ENCODE measurements around the gene BMP8A.

DNA sequence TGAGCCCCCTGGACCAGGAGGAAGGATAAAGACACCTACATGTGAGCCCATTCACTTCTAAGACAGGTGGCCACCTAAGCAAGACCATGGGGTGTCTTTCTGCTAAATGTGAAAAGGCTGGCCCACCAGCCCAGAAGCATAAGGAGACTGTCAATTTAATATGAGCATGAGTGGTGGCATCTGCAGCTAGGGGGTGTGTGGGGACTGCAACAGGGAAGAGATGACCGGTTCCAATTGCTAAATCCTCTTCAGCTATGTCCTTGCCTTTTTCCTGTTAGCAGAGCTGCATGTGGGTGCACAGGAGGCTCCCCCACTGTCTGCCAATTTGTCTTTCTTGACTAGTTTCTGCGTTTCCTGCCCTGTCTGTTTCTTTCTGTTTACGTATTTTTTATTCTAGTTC, 22.3 kb upstream of the BMP8A start:
- TF ChIP-seq, protein P1, sequence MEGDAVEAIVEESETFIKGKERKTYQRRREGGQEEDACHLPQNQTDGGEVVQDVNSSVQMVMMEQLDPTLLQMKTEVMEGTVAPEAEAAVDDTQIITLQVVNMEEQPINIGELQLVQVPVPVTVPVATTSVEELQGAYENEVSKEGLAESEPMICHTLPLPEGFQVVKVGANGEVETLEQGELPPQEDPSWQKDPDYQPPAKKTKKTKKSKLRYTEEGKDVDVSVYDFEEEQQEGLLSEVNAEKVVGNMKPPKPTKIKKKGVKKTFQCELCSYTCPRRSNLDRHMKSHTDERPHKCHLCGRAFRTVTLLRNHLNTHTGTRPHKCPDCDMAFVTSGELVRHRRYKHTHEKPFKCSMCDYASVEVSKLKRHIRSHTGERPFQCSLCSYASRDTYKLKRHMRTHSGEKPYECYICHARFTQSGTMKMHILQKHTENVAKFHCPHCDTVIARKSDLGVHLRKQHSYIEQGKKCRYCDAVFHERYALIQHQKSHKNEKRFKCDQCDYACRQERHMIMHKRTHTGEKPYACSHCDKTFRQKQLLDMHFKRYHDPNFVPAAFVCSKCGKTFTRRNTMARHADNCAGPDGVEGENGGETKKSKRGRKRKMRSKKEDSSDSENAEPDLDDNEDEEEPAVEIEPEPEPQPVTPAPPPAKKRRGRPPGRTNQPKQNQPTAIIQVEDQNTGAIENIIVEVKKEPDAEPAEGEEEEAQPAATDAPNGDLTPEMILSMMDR (IDR thresholded peaks at IDR 0.05; ENCODE audit: poor library complexity, severe bottlenecking), result no peak
- TF ChIP-seq POLR2AphosphoS5 (IDR thresholded peaks at IDR 0.05), result no peak
- TF ChIP-seq MXI1 (conservative IDR thresholded peaks at IDR 0.05; ENCODE audit: poor library complexity, severe bottlenecking), result no peak
- no peak for TF ChIP-seq TAF1 (IDR thresholded peaks at IDR 0.05; ENCODE audit: low read depth)
- no peak for TF ChIP-seq EP300 (conservative IDR thresholded peaks at IDR 0.05; ENCODE audit: poor library complexity, severe bottlenecking)
- no peak for TF ChIP-seq EZH2 (IDR thresholded peaks at IDR 0.05; ENCODE audit: borderline replicate concordance, insufficient read depth, low read length, poor library complexity, severe bottlenecking)
- TF ChIP-seq RAD21 (conservative IDR thresholded peaks at IDR 0.05), result no peak

All from neural cell (in vitro differentiated cells).